ENCODE results near the gene LDLRAD1.

DNA sequence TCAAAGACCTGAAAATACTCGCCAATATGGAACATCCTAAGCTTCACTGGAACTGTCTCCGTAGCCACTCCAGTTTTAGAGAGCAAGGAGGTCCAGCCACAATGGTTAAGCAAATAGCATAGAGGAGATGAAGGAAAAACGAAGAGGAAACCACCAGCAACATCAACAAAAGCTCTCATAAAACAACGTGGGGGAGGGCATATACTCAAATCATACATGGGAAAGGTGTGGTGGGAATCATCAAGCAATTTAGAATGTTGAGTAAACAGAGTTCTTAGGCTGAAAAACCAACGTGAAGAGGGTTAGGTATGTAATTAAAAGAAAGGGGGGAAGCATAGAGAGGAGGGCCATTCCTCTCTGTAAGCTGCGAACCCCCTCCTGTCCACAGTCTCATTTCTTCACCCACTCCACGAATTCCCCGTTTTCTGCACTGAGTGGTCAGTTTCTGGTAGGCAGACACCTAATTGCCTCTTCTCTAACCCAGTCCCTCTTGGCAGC is 34.0 kb upstream of the LDLRAD1 start:
- TF ChIP-seq, protein P1, sequence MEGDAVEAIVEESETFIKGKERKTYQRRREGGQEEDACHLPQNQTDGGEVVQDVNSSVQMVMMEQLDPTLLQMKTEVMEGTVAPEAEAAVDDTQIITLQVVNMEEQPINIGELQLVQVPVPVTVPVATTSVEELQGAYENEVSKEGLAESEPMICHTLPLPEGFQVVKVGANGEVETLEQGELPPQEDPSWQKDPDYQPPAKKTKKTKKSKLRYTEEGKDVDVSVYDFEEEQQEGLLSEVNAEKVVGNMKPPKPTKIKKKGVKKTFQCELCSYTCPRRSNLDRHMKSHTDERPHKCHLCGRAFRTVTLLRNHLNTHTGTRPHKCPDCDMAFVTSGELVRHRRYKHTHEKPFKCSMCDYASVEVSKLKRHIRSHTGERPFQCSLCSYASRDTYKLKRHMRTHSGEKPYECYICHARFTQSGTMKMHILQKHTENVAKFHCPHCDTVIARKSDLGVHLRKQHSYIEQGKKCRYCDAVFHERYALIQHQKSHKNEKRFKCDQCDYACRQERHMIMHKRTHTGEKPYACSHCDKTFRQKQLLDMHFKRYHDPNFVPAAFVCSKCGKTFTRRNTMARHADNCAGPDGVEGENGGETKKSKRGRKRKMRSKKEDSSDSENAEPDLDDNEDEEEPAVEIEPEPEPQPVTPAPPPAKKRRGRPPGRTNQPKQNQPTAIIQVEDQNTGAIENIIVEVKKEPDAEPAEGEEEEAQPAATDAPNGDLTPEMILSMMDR (IDR thresholded peaks at IDR 0.05): no peak
- no peak for TF ChIP-seq POLR2A (IDR thresholded peaks at IDR 0.05)
